Endothelial cell of umbilical vein (primary cell): ENCODE results near the gene GAPDHS. TPM values are rescaled to one million over a fixed set of nuclear protein-coding genes. Genes with fewer than 3 reads are reported as not detected.

Source experiments
- BruUV-seq: library from RNA; stranded (reverse); fragments of 400-500 nt; replicated peaks from 2 replicates; lab custom pipeline; 2021; lab: Mats Ljungman, UMichigan
- CTCF ChIA-PET: fragments of 300-600, 350-600 bp; sonication (Branson Sonifier 250); formaldehyde crosslinking; loops from one replicate; lab custom pipeline; 2021; ENCODE audit warnings: antibody characterized with exemption, inconsistent platforms; lab: Charles Lee
- POLR2A ChIA-PET: fragments of 300-600, 350-600 bp; sonication (Branson Sonifier 250); formaldehyde crosslinking; loops from one replicate; lab custom pipeline; 2021; ENCODE audit warnings: antibody characterized with exemption, inconsistent platforms; lab: Charles Lee
- DNase-seq: peaks from one replicate; pipeline ENCODE4 v3.0.0-alpha.2; 2011; ENCODE audit warnings: low read depth, low spot score
- FAIRE-seq: peaks from 2 replicates; lab custom pipeline; 2011; peaks lifted over from hg19 to GRCh38; lab: Jason Lieb, UNC
- H2AFZ ChIP-seq: 2 replicates; pipeline ENCODE4 v1.6.0; 2012; ENCODE audit warnings: low read depth, low read length, control low read depth, inconsistent platforms
- H3K27ac ChIP-seq: 2 replicates; pipeline ENCODE4 v1.5.1; 2011; ENCODE audit warnings: low read depth, mild to moderate bottlenecking, control low read depth, low read length, moderate library complexity; ENCODE audit not compliant: insufficient read depth
- H3K27me3 ChIP-seq, 2 experiments: 2 replicates each; pipeline versions ENCODE4 v1.6.0 to v1.6.1; 2011; ENCODE audit warnings: low read length in 2 of 2, mixed read lengths in 1 of 2; ENCODE audit not compliant: control insufficient read depth in 2 of 2, insufficient read depth in 2 of 2
- H3K36me3 ChIP-seq, 2 experiments: 2 replicates in 1 of 2; 3 replicates in 1 of 2; pipeline ENCODE4 v1.5.1; 2011; ENCODE audit warnings: low read length in 2 of 2, mild to moderate bottlenecking in 1 of 2, moderate library complexity in 1 of 2; ENCODE audit not compliant: control insufficient read depth in 2 of 2, insufficient read depth in 2 of 2; ENCODE audit errors: extremely low read depth in 1 of 2
- H3K4me1 ChIP-seq: 3 replicates; pipeline ENCODE4 v1.5.1; 2011; ENCODE audit warnings: mild to moderate bottlenecking, low read length; ENCODE audit not compliant: control insufficient read depth, insufficient read depth; ENCODE audit errors: extremely low read depth
- H3K4me2 ChIP-seq: 2 replicates; pipeline ENCODE4 v1.6.1; 2011; ENCODE audit warnings: low read length, control low read depth, mixed read lengths; ENCODE audit not compliant: insufficient read depth
- H3K4me3 ChIP-seq, 3 experiments: fragments of 200-600 bp in 1 of 3; sonication (generic), shearing (Covaris generic) in 1 of 3; replicated peaks in 1 of 3; 2 replicates each; pipeline ENCODE4 v1.5.1; 2011 to 2016; ENCODE audit warnings: control low read depth in 3 of 3, low read length in 3 of 3, mild to moderate bottlenecking in 2 of 3, inconsistent platforms in 1 of 3, low read depth in 1 of 3, moderate library complexity in 1 of 3; ENCODE audit not compliant: insufficient read depth in 1 of 3
- H3K79me2 ChIP-seq: 2 replicates; pipeline ENCODE4 v1.6.0; 2012; ENCODE audit warnings: low read length, inconsistent platforms; ENCODE audit not compliant: control insufficient read depth, insufficient read depth
- H3K9ac ChIP-seq: replicated peaks from 2 replicates; pipeline ENCODE3; 2011; ENCODE audit warnings: low read length, control low read depth; ENCODE audit not compliant: insufficient read depth; ENCODE audit errors: extremely low read depth
- H3K9me1 ChIP-seq: replicated peaks from 3 replicates; pipeline ENCODE4 v1.6.0; 2011; ENCODE audit warnings: mild to moderate bottlenecking, low read length; ENCODE audit not compliant: control insufficient read depth, insufficient read depth; ENCODE audit errors: extremely low read depth
- H3K9me3 ChIP-seq: replicated peaks from 2 replicates; pipeline ENCODE4 v1.5.1; 2012; ENCODE audit warnings: low read length, inconsistent platforms; ENCODE audit not compliant: control insufficient read depth, insufficient read depth
- H4K20me1 ChIP-seq: replicated peaks from 2 replicates; pipeline ENCODE3; 2011; ENCODE audit warnings: mild to moderate bottlenecking, low read length; ENCODE audit not compliant: control insufficient read depth, insufficient read depth; ENCODE audit errors: extremely low read depth
- CTCF ChIP-seq, 2 donors: IDR thresholded peaks; 1 replicate in 1 of 2; 2 replicates in 1 of 2; pipeline ENCODE4 v1.5.1; 2011; ENCODE audit warnings: low read length in 2 of 2, mild to moderate bottlenecking in 2 of 2, moderate library complexity in 2 of 2, control low read depth in 1 of 2, inconsistent platforms in 1 of 2, low read depth in 1 of 2; ENCODE audit not compliant: insufficient read depth in 1 of 2; ENCODE audit errors: extremely low read depth in 1 of 2
- EZH2 ChIP-seq: IDR thresholded peaks from 2 replicates; pipeline ENCODE4 v1.6.1; 2012; ENCODE audit warnings: borderline replicate concordance, low read depth, mild to moderate bottlenecking, moderate library complexity, low read length, inconsistent platforms; ENCODE audit not compliant: severe bottlenecking
- FOS ChIP-seq: IDR thresholded peaks from 2 replicates; pipeline ENCODE4 v1.6.1; 2011; ENCODE audit warnings: mild to moderate bottlenecking, low read length, moderate library complexity, borderline replicate concordance; ENCODE audit not compliant: insufficient read depth
- GATA2 ChIP-seq: IDR thresholded peaks from 2 replicates; pipeline ENCODE4 v1.7.0; 2011; ENCODE audit warnings: low read depth, mild to moderate bottlenecking, moderate library complexity, mixed read lengths, low read length; ENCODE audit not compliant: insufficient read length, insufficient read depth
- JUN ChIP-seq: IDR thresholded peaks from 2 replicates; pipeline ENCODE4 v1.6.1; 2011; ENCODE audit warnings: borderline replicate concordance, low read depth; ENCODE audit not compliant: insufficient read length, insufficient read depth
- MAX ChIP-seq: IDR thresholded peaks from 2 replicates; pipeline ENCODE4 v1.6.1; 2011; ENCODE audit not compliant: insufficient read depth, insufficient read length
- MYC ChIP-seq: IDR thresholded peaks from one replicate; pipeline ENCODE4 v1.6.1; 2011; ENCODE audit warnings: mild to moderate bottlenecking, low read depth, low read length
- POLR2A ChIP-seq: IDR thresholded peaks from 2 replicates; pipeline ENCODE4 v1.6.1; 2012; ENCODE audit warnings: low read depth, mild to moderate bottlenecking, control low read depth, low read length
- POLR2AphosphoS5 ChIP-seq: IDR thresholded peaks from 2 replicates; pipeline ENCODE4 v1.6.1; 2012; ENCODE audit warnings: low read depth, mild to moderate bottlenecking, control low read depth, low read length, moderate library complexity; ENCODE audit not compliant: insufficient read depth
- dilution Hi-C: fragments of 300-500 bp; cut with MboI; formaldehyde crosslinking; loops from one replicate; pipeline ENCODE4 v1.15.0; 2019; ENCODE audit warnings: low sequenced_read_pairs; ENCODE audit not compliant: extremely low pct_ligation_motif_present
- intact Hi-C: fragments of 100-400 bp; cut with micrococcal nuclease; formaldehyde crosslinking; loops from one replicate; pipeline ENCODE4 v1.10.0; 2022
- polyA plus RNA-seq, 4 experiments: library from polyadenylated mRNA; depleted of rRNA in 3 of 4; stranded (reverse) in 3 of 4; unstranded in 1 of 4; fragments of >200 nt; gene quantifications; 2 replicates each; pipeline versions ENCODE4 v1.2.1 to v1.2.3, GENCODE V29; 2011 to 2012; ENCODE audit warnings: missing spikeins in 1 of 4
- total RNA-seq: library from RNA; stranded (reverse); gene quantifications from 2 replicates; pipeline ENCODE4 v1.2.3, GENCODE V29; 2021

Gene GAPDHS
- total and polyA plus RNA-seq, 2 donors (not counting 3 experiments of a cell fraction or from before 2014, with no cell fraction given): not detected

- intact Hi-C loops: no loop called here
- no peak overlapping the region for H3K27ac ChIP-seq
- FAIRE-seq (no peak), DNase-seq (no peak)
- H3K4me2 ChIP-seq: no peak overlapping the region
- no peak overlapping the region for H3K4me3 ChIP-seq
- ChIA-PET CTCF (interaction anchor here (1.6 to 3.0 kb wide), 3 partner anchors 9 to 133 kb away, joined by 3 to 21 read pairs (median 6); no protein-coding TSS in a partner anchor), POLR2A (no interaction called here)
- H2AFZ ChIP-seq: no peak overlapping the region
- no peak for TF ChIP-seq JUN
- TF ChIP-seq POLR2AphosphoS5: no peak
- no peak for TF ChIP-seq FOS
- no peak for TF ChIP-seq MAX
- TF ChIP-seq CTCF (IDR thresholded peaks at IDR 0.05; ENCODE audit: extremely low read depth in 1 of 2, insufficient read depth in 1 of 2, low read depth in 1 of 2, low read length in 2 of 2): no peak
- TF ChIP-seq MYC: no peak
- TF ChIP-seq GATA2: no peak
- TF ChIP-seq EZH2: no peak
- no peak for TF ChIP-seq POLR2A
- BruUV-seq: no TSS peak
- no peaks in the 10 kb centered on the region for H3K36me3 ChIP-seq
- no peaks in the 10 kb centered on the region for H3K79me2 ChIP-seq
- H3K27me3 ChIP-seq: no peaks in the 10 kb centered on the region
- no peaks in the 10 kb centered on the region for H3K9me3 ChIP-seq
- H4K20me1 ChIP-seq: no peaks in the 10 kb centered on the region
- dilution Hi-C loops: no loop called here
- no peaks in the 10 kb centered on the region for H3K9me1 ChIP-seq
- H3K9ac ChIP-seq: no peak overlapping the region
- no peaks in the 10 kb centered on the region for H3K4me1 ChIP-seq
These were observed 47.0 kb upstream of the GAPDHS start for GRCh38 chr19:35486268-35486708.
